K562 (cell line): ENCODE data around the gene ASB6. TPM values are rescaled to one million over a fixed set of nuclear protein-coding genes. Genes with fewer than 3 reads are reported as not detected.
A peak's percentile ranks its signal among the peaks of the same experiment; 100 is the strongest.

Experiments used
- BCOR ChIP-seq: fragments of 450-650 bp; IDR thresholded peaks from 2 replicates; pipeline ENCODE4 v1.6.1; 2016
- BHLHE40 ChIP-seq: IDR thresholded peaks from 2 replicates; pipeline ENCODE4 v1.6.1; 2011; ENCODE audit warnings: low read length, improper control_type of control experiment
- COPS2 ChIP-seq: fragments of 450-650 bp; conservative IDR thresholded peaks from 2 replicates; pipeline ENCODE4 v1.6.1; 2016; ENCODE audit warnings: mild to moderate bottlenecking, moderate library complexity
- CREM ChIP-seq: IDR thresholded peaks from 2 replicates; pipeline ENCODE4 v1.6.1; 2014; ENCODE audit warnings: antibody characterized with exemption, low read depth
- ELF4 ChIP-seq: fragments of 450-650 bp; formaldehyde crosslinking; IDR thresholded peaks from 2 replicates; pipeline ENCODE4 v1.4.0; 2022; ENCODE audit warnings: missing genetic modification characterization
- ESRRB ChIP-seq: fragments of 250-450 bp; sonication (Bioruptor Pico); IDR thresholded peaks from 2 replicates; pipeline ENCODE4 v1.5.0; 2020; ENCODE audit warnings: mild to moderate bottlenecking, moderate library complexity, borderline replicate concordance
- HCFC1 ChIP-seq: IDR thresholded peaks from 2 replicates; pipeline ENCODE4 v1.6.1; 2012; ENCODE audit warnings: low read depth, low read length, improper control_type of control experiment
- HDAC6 ChIP-seq: IDR thresholded peaks from 2 replicates; pipeline ENCODE4 v1.6.1; 2012; ENCODE audit warnings: low read depth, mild to moderate bottlenecking, control low read depth, inconsistent platforms, low read length, moderate library complexity
- JUN ChIP-seq, 2 experiments: sonication (generic) in 1 of 2; formaldehyde crosslinking in 1 of 2; IDR thresholded peaks; 2 replicates each; pipeline versions ENCODE4 v1.6.1 to v1.8.0; 2012 to 2022; ENCODE audit warnings: borderline replicate concordance in 2 of 2, mild to moderate bottlenecking in 2 of 2, improper control_type of control experiment in 1 of 2, low read depth in 1 of 2, low read length in 1 of 2, missing genetic modification reagents in 1 of 2
- KDM5B ChIP-seq: fragments of 200-600 bp; sonication (generic); IDR thresholded peaks from 2 replicates; pipeline ENCODE4 v1.6.1; 2012; ENCODE audit warnings: low read depth, mild to moderate bottlenecking, moderate library complexity, low read length, control low read depth, inconsistent platforms; ENCODE audit not compliant: insufficient replicate concordance
- PHF8 ChIP-seq: fragments of 200-600 bp; sonication (generic); IDR thresholded peaks from 2 replicates; pipeline ENCODE4 v1.6.1; 2012; ENCODE audit warnings: mixed run types, mild to moderate bottlenecking, inconsistent platforms, low read length, moderate library complexity, borderline replicate concordance
- RB1 ChIP-seq: fragments of 450-650 bp; IDR thresholded peaks from 2 replicates; pipeline ENCODE4 v1.6.1; 2017; ENCODE audit warnings: low read depth, mild to moderate bottlenecking
- SLC30A9 ChIP-seq: fragments of 250-450 bp; sonication (Bioruptor Pico); IDR thresholded peaks from 2 replicates; pipeline ENCODE4 v1.8.0; 2022; ENCODE audit warnings: mild to moderate bottlenecking, moderate library complexity
- SNRNP70 ChIP-seq: fragments of 200-400 bp; formaldehyde crosslinking; optimal IDR thresholded peaks from 2 replicates; pipeline ENCODE3; 2017; ENCODE audit warnings: low read depth, low read length
- STAT5A ChIP-seq: IDR thresholded peaks from 2 replicates; pipeline ENCODE4 v1.6.1; 2012; ENCODE audit warnings: low read length, inconsistent platforms, borderline replicate concordance
- TRIM24 ChIP-seq, 2 experiments: fragments of 450-650 bp; IDR thresholded peaks; 2 replicates each; pipeline ENCODE4 v1.6.1; 2016
- U2AF1 ChIP-seq: fragments of 200-400 bp; formaldehyde crosslinking; optimal IDR thresholded peaks from 2 replicates; pipeline ENCODE3; 2017; ENCODE audit warnings: mild to moderate bottlenecking, low read depth, low read length, moderate library complexity
- WHSC1 ChIP-seq: IDR thresholded peaks from one replicate; pipeline ENCODE4 v1.6.1; 2012; ENCODE audit warnings: low read length, control low read depth, inconsistent platforms
- ZNF212 ChIP-seq: fragments of 450-650 bp; formaldehyde crosslinking; IDR thresholded peaks from 2 replicates; pipeline ENCODE4 v1.4.0; 2020; ENCODE audit warnings: mild to moderate bottlenecking
- ZNF384 ChIP-seq: IDR thresholded peaks from 2 replicates; pipeline ENCODE4 v1.6.1; 2012; ENCODE audit warnings: low read depth, low read length, improper control_type of control experiment
- ZNF75A ChIP-seq: fragments of 450-650 bp; formaldehyde crosslinking; IDR thresholded peaks from 2 replicates; pipeline ENCODE4 v1.4.0; 2020; ENCODE audit warnings: mild to moderate bottlenecking
- polyA plus RNA-seq, 8 experiments: library from polyadenylated mRNA; depleted of rRNA in 4 of 8; stranded (reverse) in 5 of 8; unstranded in 3 of 8; fragments of >200 nt; fragmentation: Nextera tagmentation in 2 of 8; fragmentation: Illumina TruSeq in 1 of 8; extraction: Ambion mirVana in 2 of 8; extraction: Trizol in 1 of 8; gene quantifications; 2 replicates each; pipeline versions ENCODE4 v1.2.1 to v1.2.3, GENCODE V29; 2011 to 2014; ENCODE audit warnings: inconsistent platforms in 1 of 8, missing spikeins in 1 of 8
- total RNA-seq, 7 experiments: library from RNA; depleted of rRNA in 6 of 7; stranded (reverse); fragments of >200 nt in 6 of 7; fragmentation: Illumina TruSeq in 2 of 7; extraction: Trizol in 2 of 7; gene quantifications; 2 replicates each; pipeline versions ENCODE4 v1.2.1 to v1.2.3, GENCODE V29; 2011 to 2021; ENCODE audit warnings: low replicate concordance in 1 of 7
- TF ChIP-seq, protein P1 (sequence below): sonication (generic); formaldehyde crosslinking; IDR thresholded peaks from 2 replicates; pipeline ENCODE4 v1.8.0; 2023; ENCODE audit warnings: mild to moderate bottlenecking, missing genetic modification reagents
- TF ChIP-seq, protein P2 (sequence below): conservative IDR thresholded peaks from 2 replicates; pipeline ENCODE4 v1.6.1; 2011; ENCODE audit warnings: low read depth, mild to moderate bottlenecking, low read length; ENCODE audit not compliant: control insufficient read depth
- TF ChIP-seq, protein P3 (sequence below): fragments of 250-450 bp; sonication (Bioruptor Pico); IDR thresholded peaks from 2 replicates; pipeline ENCODE4 v1.8.0; 2022; ENCODE audit warnings: moderate library complexity, mild to moderate bottlenecking, inconsistent platforms
- TF ChIP-seq, protein P4 (sequence below): fragments of 200-800 bp; sonication (Bioruptor generic); IDR thresholded peaks from 2 replicates; pipeline ENCODE4 v1.6.1; 2017; ENCODE audit warnings: missing genetic modification characterization, missing compliant biosample characterization

The ASB6 gene
- total and polyA plus RNA-seq, 9 of the 15 experiments (the other 6 are each of a cell fraction or from before 2014, with no cell fraction given) = 0.92 to 17.8 (median 11.3) TPM

DNA sequence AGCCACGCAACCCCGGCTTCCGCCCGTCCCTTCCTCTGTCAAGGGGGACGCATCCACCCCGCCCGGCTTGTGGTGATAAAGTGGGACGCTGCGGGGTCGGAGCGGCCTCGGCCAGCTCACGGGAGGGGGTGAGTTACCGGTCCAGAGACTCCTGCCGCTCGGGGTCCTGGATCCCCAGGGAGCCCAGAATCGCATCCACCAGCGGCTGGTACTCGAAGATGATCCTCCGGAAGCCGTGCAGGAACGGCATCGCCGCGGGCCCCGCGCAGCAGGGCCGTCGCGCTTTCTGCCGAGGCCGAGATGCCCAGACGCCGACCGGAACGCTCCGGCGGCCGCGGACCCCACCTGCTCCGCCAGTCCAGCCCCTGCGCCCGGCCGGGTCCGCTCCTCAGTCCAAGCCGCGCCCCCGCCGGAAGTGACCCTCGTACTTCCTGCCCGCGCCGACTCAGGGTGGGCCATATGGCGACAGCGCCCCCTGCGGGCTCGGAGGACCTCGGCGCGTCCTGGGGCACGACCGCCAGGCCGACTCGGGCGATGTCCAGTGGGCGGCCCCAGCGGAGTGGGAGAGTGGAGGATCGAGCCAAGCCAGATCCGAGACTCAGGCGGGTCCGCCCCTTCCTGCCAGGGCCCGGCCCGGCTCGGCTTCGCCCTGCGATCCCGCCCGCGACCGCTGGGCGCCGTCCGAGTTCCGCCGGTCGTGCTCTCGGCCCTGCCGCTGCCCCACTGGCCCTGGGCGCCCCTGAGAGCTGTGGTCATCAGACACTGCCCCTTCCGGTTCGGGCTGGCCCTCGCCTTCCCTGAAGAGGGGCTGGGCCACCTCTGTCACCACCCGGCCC is at the start of gene ASB6 (continued):
- TF ChIP-seq, protein P1, sequence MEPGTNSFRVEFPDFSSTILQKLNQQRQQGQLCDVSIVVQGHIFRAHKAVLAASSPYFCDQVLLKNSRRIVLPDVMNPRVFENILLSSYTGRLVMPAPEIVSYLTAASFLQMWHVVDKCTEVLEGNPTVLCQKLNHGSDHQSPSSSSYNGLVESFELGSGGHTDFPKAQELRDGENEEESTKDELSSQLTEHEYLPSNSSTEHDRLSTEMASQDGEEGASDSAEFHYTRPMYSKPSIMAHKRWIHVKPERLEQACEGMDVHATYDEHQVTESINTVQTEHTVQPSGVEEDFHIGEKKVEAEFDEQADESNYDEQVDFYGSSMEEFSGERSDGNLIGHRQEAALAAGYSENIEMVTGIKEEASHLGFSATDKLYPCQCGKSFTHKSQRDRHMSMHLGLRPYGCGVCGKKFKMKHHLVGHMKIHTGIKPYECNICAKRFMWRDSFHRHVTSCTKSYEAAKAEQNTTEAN = no peak
- no peak for TF ChIP-seq SNRNP70
- TF ChIP-seq BHLHE40 = peak; percentile 54
- no peak for TF ChIP-seq ESRRB (CRISPR knock-in tag)
- no peak for TF ChIP-seq HDAC6
- TF ChIP-seq, protein P2, sequence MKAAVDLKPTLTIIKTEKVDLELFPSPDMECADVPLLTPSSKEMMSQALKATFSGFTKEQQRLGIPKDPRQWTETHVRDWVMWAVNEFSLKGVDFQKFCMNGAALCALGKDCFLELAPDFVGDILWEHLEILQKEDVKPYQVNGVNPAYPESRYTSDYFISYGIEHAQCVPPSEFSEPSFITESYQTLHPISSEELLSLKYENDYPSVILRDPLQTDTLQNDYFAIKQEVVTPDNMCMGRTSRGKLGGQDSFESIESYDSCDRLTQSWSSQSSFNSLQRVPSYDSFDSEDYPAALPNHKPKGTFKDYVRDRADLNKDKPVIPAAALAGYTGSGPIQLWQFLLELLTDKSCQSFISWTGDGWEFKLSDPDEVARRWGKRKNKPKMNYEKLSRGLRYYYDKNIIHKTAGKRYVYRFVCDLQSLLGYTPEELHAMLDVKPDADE = peak; percentile 94
- TF ChIP-seq PHF8 = peak; percentile 91; the same call in 1 of the 2 replicates
- TF ChIP-seq, protein P3, sequence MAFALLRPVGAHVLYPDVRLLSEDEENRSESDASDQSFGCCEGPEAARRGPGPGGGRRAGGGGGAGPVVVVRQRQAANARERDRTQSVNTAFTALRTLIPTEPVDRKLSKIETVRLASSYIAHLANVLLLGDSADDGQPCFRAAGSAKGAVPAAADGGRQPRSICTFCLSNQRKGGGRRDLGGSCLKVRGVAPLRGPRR (CRISPR knock-in tag) = no peak
- peak; percentile 82 for TF ChIP-seq U2AF1
- TF ChIP-seq ZNF75A (CRISPR knock-in tag) = 0 out of 2 replicates have a peak, but pooled peaks have one; percentile 12
- TF ChIP-seq CREM = peak; percentile 89
- no peak for TF ChIP-seq ELF4
- TF ChIP-seq, protein P4, sequence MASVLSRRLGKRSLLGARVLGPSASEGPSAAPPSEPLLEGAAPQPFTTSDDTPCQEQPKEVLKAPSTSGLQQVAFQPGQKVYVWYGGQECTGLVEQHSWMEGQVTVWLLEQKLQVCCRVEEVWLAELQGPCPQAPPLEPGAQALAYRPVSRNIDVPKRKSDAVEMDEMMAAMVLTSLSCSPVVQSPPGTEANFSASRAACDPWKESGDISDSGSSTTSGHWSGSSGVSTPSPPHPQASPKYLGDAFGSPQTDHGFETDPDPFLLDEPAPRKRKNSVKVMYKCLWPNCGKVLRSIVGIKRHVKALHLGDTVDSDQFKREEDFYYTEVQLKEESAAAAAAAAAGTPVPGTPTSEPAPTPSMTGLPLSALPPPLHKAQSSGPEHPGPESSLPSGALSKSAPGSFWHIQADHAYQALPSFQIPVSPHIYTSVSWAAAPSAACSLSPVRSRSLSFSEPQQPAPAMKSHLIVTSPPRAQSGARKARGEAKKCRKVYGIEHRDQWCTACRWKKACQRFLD (CRISPR knock-in tag) = no peak
- peak; percentile 20; the same call in 1 of the 2 replicates for TF ChIP-seq ZNF384
- peak; percentile 84 for TF ChIP-seq HCFC1
- peak; percentile 76 for TF ChIP-seq KDM5B
- TF ChIP-seq TRIM24 (IDR thresholded peaks at IDR 0.05) = 0 out of 4 replicates have a peak, but pooled peaks of 1 of the 2 experiments have one; percentile 21
- peak; percentile 96 for TF ChIP-seq RB1
- TF ChIP-seq SLC30A9 (CRISPR knock-in tag) = no peak
- 0 out of 2 replicates have a peak, but pooled peaks have one; percentile 21 for TF ChIP-seq BCOR
- TF ChIP-seq STAT5A = no peak; the same call in 1 of the 2 replicates
- no peak for TF ChIP-seq COPS2
- no peak for TF ChIP-seq ZNF212 (CRISPR knock-in tag)
- no peak for TF ChIP-seq WHSC1
- peak; percentile 19; the same call in 1 of the 2 replicates for TF ChIP-seq JUN (IDR thresholded peaks at IDR 0.05; ENCODE audit: borderline replicate concordance, low read depth, low read length)
- no peak; the same call in 1 of the 2 replicates for TF ChIP-seq JUN (CRISPR knock-in tag; IDR thresholded peaks at IDR 0.05; ENCODE audit: borderline replicate concordance)
